Neural cell (in vitro differentiated cells): ENCODE results near the gene ANKRD13A. TPM values are rescaled to one million over a fixed set of nuclear protein-coding genes. Genes with fewer than 3 reads are reported as not detected.

Experiments
- H2AFZ ChIP-seq: fragments of 200-600, 300-800 bp; sonication (generic), shearing (Covaris generic); 2 replicates; pipeline ENCODE4 v1.6.0; 2014; ENCODE audit warnings: low read depth, mild to moderate bottlenecking, antibody characterized with exemption, low read length, moderate library complexity
- H3F3A ChIP-seq: fragments of 200-600 bp; shearing (Covaris generic); 2 replicates; pipeline ENCODE4 v1.6.1; 2016; ENCODE audit warnings: mild to moderate bottlenecking, moderate library complexity, mixed read lengths, antibody characterized with exemption, low read length; ENCODE audit not compliant: insufficient read depth, poor library complexity, severe bottlenecking
- H3K27ac ChIP-seq: fragments of 200-600, 300-800 bp; sonication (generic), shearing (Covaris generic); 2 replicates; pipeline ENCODE4 v1.5.1; 2014; ENCODE audit warnings: mild to moderate bottlenecking, low read length, moderate library complexity
- H3K27me3 ChIP-seq: fragments of 300-800, 200-600 bp; sonication (generic), shearing (Covaris generic); 2 replicates; pipeline ENCODE4 v1.6.0; 2014; ENCODE audit warnings: mild to moderate bottlenecking, low read depth, low read length, moderate library complexity; ENCODE audit not compliant: insufficient read depth
- H3K36me3 ChIP-seq: fragments of 300-800, 200-600 bp; sonication (generic), shearing (Covaris generic); 2 replicates; pipeline ENCODE4 v1.5.1; 2014; ENCODE audit warnings: mild to moderate bottlenecking, antibody characterized with exemption, low read length, moderate library complexity; ENCODE audit not compliant: insufficient read depth
- H3K4me2 ChIP-seq: fragments of 300-800, 200-600 bp; sonication (generic), shearing (Covaris generic); 2 replicates; pipeline ENCODE4 v1.6.0; 2014; ENCODE audit warnings: mild to moderate bottlenecking, low read length
- H3K4me3 ChIP-seq: fragments of 300-800, 200-600 bp; sonication (generic), shearing (Covaris generic); 2 replicates; pipeline ENCODE4 v1.5.1; 2014; ENCODE audit warnings: mild to moderate bottlenecking, low read length, moderate library complexity
- H3K79me2 ChIP-seq: fragments of 200-600 bp; shearing (Covaris generic); replicated peaks from 2 replicates; pipeline ENCODE4 v1.6.0; 2014; ENCODE audit warnings: mild to moderate bottlenecking, low read length, moderate library complexity; ENCODE audit not compliant: insufficient read depth
- H3K9ac ChIP-seq: fragments of 300-800, 200-600 bp; sonication (generic), shearing (Covaris generic); 2 replicates; pipeline ENCODE4 v1.6.1; 2016; ENCODE audit warnings: mild to moderate bottlenecking, low read length, mixed read lengths
- H3K9me2 ChIP-seq: fragments of 200-600 bp; shearing (Covaris generic); 2 replicates; pipeline ENCODE4 v1.6.1; 2016; ENCODE audit warnings: mild to moderate bottlenecking, low read length, mixed read lengths; ENCODE audit not compliant: insufficient read depth
- H3K9me3 ChIP-seq: fragments of 200-600, 300-800 bp; sonication (generic), shearing (Covaris generic); 2 replicates; pipeline ENCODE4 v1.6.1; 2016; ENCODE audit warnings: mild to moderate bottlenecking, mixed run types, low read length, moderate library complexity, mixed read lengths
- H4K20me1 ChIP-seq: fragments of 200-600 bp; shearing (Covaris generic); 2 replicates; pipeline ENCODE4 v1.6.1; 2016; ENCODE audit warnings: mild to moderate bottlenecking, mixed run types; ENCODE audit not compliant: insufficient read depth
- EP300 ChIP-seq: fragments of 450-650 bp; conservative IDR thresholded peaks from 2 replicates; pipeline ENCODE4 v1.6.1; 2014; ENCODE audit warnings: antibody characterized with exemption, mild to moderate bottlenecking, moderate library complexity; ENCODE audit not compliant: poor library complexity, severe bottlenecking
- EZH2 ChIP-seq: fragments of 200-600, 300-800 bp; shearing (Covaris generic), sonication (generic); IDR thresholded peaks from 2 replicates; pipeline ENCODE4 v1.6.1; 2014; ENCODE audit warnings: antibody characterized with exemption, low read length, borderline replicate concordance, mild to moderate bottlenecking; ENCODE audit not compliant: insufficient read depth, poor library complexity, severe bottlenecking
- MXI1 ChIP-seq: fragments of 450-650 bp; conservative IDR thresholded peaks from 2 replicates; pipeline ENCODE4 v1.6.1; 2014; ENCODE audit warnings: antibody characterized with exemption, mild to moderate bottlenecking; ENCODE audit not compliant: poor library complexity, severe bottlenecking
- POLR2AphosphoS5 ChIP-seq: IDR thresholded peaks from 2 replicates; pipeline ENCODE4 v1.6.1; 2012
- RAD21 ChIP-seq: fragments of 450-650 bp; conservative IDR thresholded peaks from 2 replicates; pipeline ENCODE4 v1.6.1; 2014; ENCODE audit warnings: antibody characterized with exemption, mild to moderate bottlenecking, moderate library complexity
- SMC3 ChIP-seq: fragments of 450-650 bp; conservative IDR thresholded peaks from 2 replicates; pipeline ENCODE4 v1.6.1; 2014; ENCODE audit warnings: antibody characterized with exemption, mild to moderate bottlenecking, moderate library complexity; ENCODE audit not compliant: poor library complexity
- TAF1 ChIP-seq: IDR thresholded peaks from 2 replicates; pipeline ENCODE4 v1.6.1; 2012; ENCODE audit warnings: low read depth
- polyA plus RNA-seq: library from polyadenylated mRNA; depleted of rRNA; stranded (reverse); fragments of >200 nt; gene quantifications from 2 replicates; pipeline ENCODE4 v1.2.3, GENCODE V29; 2014
- TF ChIP-seq, protein P1 (sequence below): IDR thresholded peaks from 2 replicates; pipeline ENCODE4 v1.6.1; 2012; ENCODE audit warnings: borderline replicate concordance
- TF ChIP-seq, protein P2 (sequence below): fragments of 450-650 bp; IDR thresholded peaks from 2 replicates; pipeline ENCODE4 v1.5.1; 2014; ENCODE audit warnings: antibody characterized with exemption, mild to moderate bottlenecking, moderate library complexity; ENCODE audit not compliant: poor library complexity, severe bottlenecking

The ANKRD13A gene
- polyA plus RNA-seq, 1 donor from 2014 or later, result 89.2 TPM

DNA sequence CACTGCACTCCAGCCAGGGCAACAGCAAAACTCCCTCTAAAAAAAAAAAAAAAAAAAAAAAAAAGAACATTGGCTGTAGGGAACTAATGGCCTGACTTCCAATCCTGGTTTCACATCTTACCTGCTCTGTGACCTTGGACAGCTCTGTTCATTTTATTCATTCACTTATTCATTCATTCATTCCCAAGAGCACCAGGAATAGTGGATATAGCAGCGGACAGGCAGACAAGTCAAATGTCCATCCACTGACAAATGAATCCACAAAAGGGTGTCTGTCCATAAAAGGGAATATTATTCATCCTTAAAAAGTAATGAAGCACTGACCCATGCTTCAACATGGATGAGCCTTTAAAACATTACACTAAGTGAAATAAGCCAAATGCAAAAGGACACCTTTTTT lies 76.7 kb downstream of the ANKRD13A start:
- Histone ChIP-seq H3K9me2 (no peaks in the 10 kb centered on the region), H4K20me1 (no peaks in the 10 kb centered on the region), H3K9ac (no peak overlapping the region), H3K36me3 (no peaks in the 10 kb centered on the region), H3K79me2 (no peaks in the 10 kb centered on the region), H3K4me3 (no peak overlapping the region), H3K9me3 (no peaks in the 10 kb centered on the region), H3K27ac (no peak overlapping the region), H3K4me2 (no peak overlapping the region), H3F3A (no peaks in the 10 kb centered on the region), H3K27me3 (no peaks in the 10 kb centered on the region), H2AFZ (no peak overlapping the region)
- TF ChIP-seq TAF1 (no peak), POLR2AphosphoS5 (no peak)

DNA sequence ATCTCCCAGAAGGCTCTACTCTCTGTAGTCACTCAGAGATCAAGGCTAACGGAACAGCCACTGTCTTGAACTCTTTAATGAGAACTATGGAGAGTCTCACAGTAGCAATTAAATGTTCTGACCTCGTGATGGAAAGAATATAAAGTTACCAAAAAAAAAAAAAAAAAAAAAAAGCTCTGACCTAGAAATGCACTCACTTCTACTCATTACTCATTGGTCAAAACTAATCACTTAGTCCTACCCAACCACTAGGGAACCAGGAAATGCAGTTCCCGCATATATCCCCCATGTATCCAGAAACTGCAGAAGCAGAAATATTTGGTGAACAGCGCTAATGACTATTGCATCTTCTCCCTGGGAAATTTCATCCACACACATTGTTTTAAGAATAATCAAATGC lies 78.6 kb downstream of the ANKRD13A start:
- H3K27ac ChIP-seq, result no peak overlapping the region

More for the DNA sequence above, 78.6 kb downstream of the ANKRD13A start:
- no peak overlapping the region for H3K4me2 ChIP-seq
- H3K9ac ChIP-seq, result no peak overlapping the region
- H4K20me1 ChIP-seq, result no peaks in the 10 kb centered on the region
- TF ChIP-seq, protein P1, sequence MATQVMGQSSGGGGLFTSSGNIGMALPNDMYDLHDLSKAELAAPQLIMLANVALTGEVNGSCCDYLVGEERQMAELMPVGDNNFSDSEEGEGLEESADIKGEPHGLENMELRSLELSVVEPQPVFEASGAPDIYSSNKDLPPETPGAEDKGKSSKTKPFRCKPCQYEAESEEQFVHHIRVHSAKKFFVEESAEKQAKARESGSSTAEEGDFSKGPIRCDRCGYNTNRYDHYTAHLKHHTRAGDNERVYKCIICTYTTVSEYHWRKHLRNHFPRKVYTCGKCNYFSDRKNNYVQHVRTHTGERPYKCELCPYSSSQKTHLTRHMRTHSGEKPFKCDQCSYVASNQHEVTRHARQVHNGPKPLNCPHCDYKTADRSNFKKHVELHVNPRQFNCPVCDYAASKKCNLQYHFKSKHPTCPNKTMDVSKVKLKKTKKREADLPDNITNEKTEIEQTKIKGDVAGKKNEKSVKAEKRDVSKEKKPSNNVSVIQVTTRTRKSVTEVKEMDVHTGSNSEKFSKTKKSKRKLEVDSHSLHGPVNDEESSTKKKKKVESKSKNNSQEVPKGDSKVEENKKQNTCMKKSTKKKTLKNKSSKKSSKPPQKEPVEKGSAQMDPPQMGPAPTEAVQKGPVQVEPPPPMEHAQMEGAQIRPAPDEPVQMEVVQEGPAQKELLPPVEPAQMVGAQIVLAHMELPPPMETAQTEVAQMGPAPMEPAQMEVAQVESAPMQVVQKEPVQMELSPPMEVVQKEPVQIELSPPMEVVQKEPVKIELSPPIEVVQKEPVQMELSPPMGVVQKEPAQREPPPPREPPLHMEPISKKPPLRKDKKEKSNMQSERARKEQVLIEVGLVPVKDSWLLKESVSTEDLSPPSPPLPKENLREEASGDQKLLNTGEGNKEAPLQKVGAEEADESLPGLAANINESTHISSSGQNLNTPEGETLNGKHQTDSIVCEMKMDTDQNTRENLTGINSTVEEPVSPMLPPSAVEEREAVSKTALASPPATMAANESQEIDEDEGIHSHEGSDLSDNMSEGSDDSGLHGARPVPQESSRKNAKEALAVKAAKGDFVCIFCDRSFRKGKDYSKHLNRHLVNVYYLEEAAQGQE, result no peak
- no peak for TF ChIP-seq POLR2AphosphoS5
- no peak for TF ChIP-seq SMC3
- TF ChIP-seq TAF1, result no peak
- TF ChIP-seq EZH2, result no peak
- TF ChIP-seq EP300, result no peak
- TF ChIP-seq MXI1, result no peak
- TF ChIP-seq RAD21, result no peak
- TF ChIP-seq, protein P2, sequence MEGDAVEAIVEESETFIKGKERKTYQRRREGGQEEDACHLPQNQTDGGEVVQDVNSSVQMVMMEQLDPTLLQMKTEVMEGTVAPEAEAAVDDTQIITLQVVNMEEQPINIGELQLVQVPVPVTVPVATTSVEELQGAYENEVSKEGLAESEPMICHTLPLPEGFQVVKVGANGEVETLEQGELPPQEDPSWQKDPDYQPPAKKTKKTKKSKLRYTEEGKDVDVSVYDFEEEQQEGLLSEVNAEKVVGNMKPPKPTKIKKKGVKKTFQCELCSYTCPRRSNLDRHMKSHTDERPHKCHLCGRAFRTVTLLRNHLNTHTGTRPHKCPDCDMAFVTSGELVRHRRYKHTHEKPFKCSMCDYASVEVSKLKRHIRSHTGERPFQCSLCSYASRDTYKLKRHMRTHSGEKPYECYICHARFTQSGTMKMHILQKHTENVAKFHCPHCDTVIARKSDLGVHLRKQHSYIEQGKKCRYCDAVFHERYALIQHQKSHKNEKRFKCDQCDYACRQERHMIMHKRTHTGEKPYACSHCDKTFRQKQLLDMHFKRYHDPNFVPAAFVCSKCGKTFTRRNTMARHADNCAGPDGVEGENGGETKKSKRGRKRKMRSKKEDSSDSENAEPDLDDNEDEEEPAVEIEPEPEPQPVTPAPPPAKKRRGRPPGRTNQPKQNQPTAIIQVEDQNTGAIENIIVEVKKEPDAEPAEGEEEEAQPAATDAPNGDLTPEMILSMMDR, result no peak
- H3K27me3 ChIP-seq, result no peaks in the 10 kb centered on the region
- H3K36me3 ChIP-seq, result no peaks in the 10 kb centered on the region
- H3K4me3 ChIP-seq, result no peak overlapping the region
- H3K9me2 ChIP-seq, result no peaks in the 10 kb centered on the region
- H3F3A ChIP-seq, result no peaks in the 10 kb centered on the region
- H2AFZ ChIP-seq, result no peak overlapping the region
- no peaks in the 10 kb centered on the region for H3K79me2 ChIP-seq
- H3K9me3 ChIP-seq, result no peaks in the 10 kb centered on the region
